Endothelial cell (in vitro differentiated cells): ENCODE results near the gene TSACC. TPM values are rescaled to one million over a fixed set of nuclear protein-coding genes. Genes with fewer than 3 reads are reported as not detected.

ENCODE experiments used
- DNase-seq: peaks from one replicate; pipeline ENCODE4 v3.0.0; 2021; ENCODE audit warnings: low spot score
- H3K27ac Mint-ChIP-seq: one replicate; pipeline ENCODE4 v1.8.0; 2021; ENCODE audit warnings: mixed read lengths, inconsistent platforms; ENCODE audit not compliant: unreplicated experiment
- H3K27me3 Mint-ChIP-seq: one replicate; pipeline ENCODE4 v1.8.0; 2021; ENCODE audit warnings: mild to moderate bottlenecking, moderate library complexity, mixed read lengths, inconsistent platforms; ENCODE audit not compliant: unreplicated experiment
- H3K36me3 Mint-ChIP-seq: one replicate; pipeline ENCODE4 v1.8.0; 2021; ENCODE audit warnings: mild to moderate bottlenecking, low read depth, mixed read lengths, inconsistent platforms; ENCODE audit not compliant: unreplicated experiment
- H3K4me1 Mint-ChIP-seq: one replicate; pipeline ENCODE4 v1.8.0; 2021; ENCODE audit warnings: mild to moderate bottlenecking, mixed read lengths, inconsistent platforms; ENCODE audit not compliant: unreplicated experiment
- H3K4me3 Mint-ChIP-seq: one replicate; pipeline ENCODE4 v1.8.0; 2021; ENCODE audit warnings: mild to moderate bottlenecking, mixed read lengths, inconsistent platforms; ENCODE audit not compliant: unreplicated experiment
- H3K9me3 Mint-ChIP-seq: one replicate; pipeline ENCODE4 v1.8.0; 2021; ENCODE audit warnings: mixed read lengths, inconsistent platforms; ENCODE audit not compliant: unreplicated experiment
- CTCF ChIP-seq: fragments of 200-600 bp; sonication (generic); IDR thresholded peaks from one replicate; pipeline ENCODE4 v1.5.0; 2021; ENCODE audit warnings: antibody characterized with exemption; ENCODE audit not compliant: unreplicated experiment
- total RNA-seq: library from RNA; stranded (reverse); fragmentation: NEBNext Ultra II Directional; extraction: Animal tissue kit (Norgen Biotek cat#: 25700); gene quantifications from one replicate; pipeline ENCODE4 v1.2.1, GENCODE V29; 2021; ENCODE audit not compliant: unreplicated experiment

Gene TSACC
- total RNA-seq, 1 donor from 2014 or later = not detected

- Mint-ChIP-seq H3K36me3 (no peaks in the 10 kb centered on the region), H3K4me3 (no peak overlapping the region), H3K9me3 (no peaks in the 10 kb centered on the region), H3K27ac (no peak overlapping the region), H3K4me1 (peaks cover 4% of the 10 kb centered on the region), H3K27me3 (peaks cover 8% of the 10 kb centered on the region)
- DNase-seq = no peak
- TF ChIP-seq CTCF = no peak
Measured at GRCh38 chr1:156365754-156366153, 27.4 kb downstream of the TSACC start.

GRCh38 chr1:156366378-156367166, 28.2 kb downstream of the TSACC start:
- Mint-ChIP-seq H3K27me3 (peaks cover 8% of the 10 kb centered on the region), H3K4me1 (peaks cover 4% of the 10 kb centered on the region), H3K4me3 (no peak overlapping the region), H3K9me3 (no peaks in the 10 kb centered on the region), H3K36me3 (no peaks in the 10 kb centered on the region), H3K27ac (no peak overlapping the region)
- TF ChIP-seq CTCF = no peak
- DNase-seq = no peak

GRCh38 chr1:156367383-156368156, 29.2 kb downstream of the TSACC start:
- no peaks in the 10 kb centered on the region for H3K36me3 Mint-ChIP-seq
- H3K4me1 Mint-ChIP-seq = peaks cover 4% of the 10 kb centered on the region
- H3K9me3 Mint-ChIP-seq = no peaks in the 10 kb centered on the region
- no peak for DNase-seq
- no peak overlapping the region for H3K4me3 Mint-ChIP-seq
- H3K27me3 Mint-ChIP-seq = peaks cover 8% of the 10 kb centered on the region
- TF ChIP-seq CTCF = no peak
- H3K27ac Mint-ChIP-seq = no peak overlapping the region

- H3K4me1 Mint-ChIP-seq = peaks cover 4% of the 10 kb centered on the region
- no peak overlapping the region for H3K4me3 Mint-ChIP-seq
- H3K9me3 Mint-ChIP-seq = no peaks in the 10 kb centered on the region
- no peak overlapping the region for H3K27ac Mint-ChIP-seq
- no peaks in the 10 kb centered on the region for H3K36me3 Mint-ChIP-seq
- peaks cover 8% of the 10 kb centered on the region for H3K27me3 Mint-ChIP-seq
- no peak for DNase-seq
- no peak for TF ChIP-seq CTCF
Measured at GRCh38 chr1:156368157-156368658, 29.9 kb downstream of the TSACC start.
